Panc1 (cell line): ENCODE measurements around the gene POLR1C. TPM values are rescaled to one million over a fixed set of nuclear protein-coding genes. Genes with fewer than 3 reads are reported as not detected.

Experiments
- ATAC-seq: fragments of 200-7000 bp; cut with Tn5 transposase; 2 replicates; pipeline ENCODE4 v1.9.1; 2020; ENCODE audit warnings: mild to moderate bottlenecking, moderate library complexity
- BruUV-seq: library from RNA; stranded (reverse); fragments of 400-500 nt; replicated peaks from 2 replicates; lab custom pipeline; 2021; lab: Mats Ljungman, UMichigan
- CTCF ChIA-PET: fragments of 300-600 bp; sonication (Branson Sonifier 250); formaldehyde crosslinking; loops from one replicate; lab custom pipeline; 2022; ENCODE audit warnings: antibody characterized with exemption; lab: Charles Lee
- POLR2A ChIA-PET: fragments of 300-600 bp; sonication (Branson Sonifier 250); formaldehyde crosslinking; loops from one replicate; lab custom pipeline; 2022; ENCODE audit warnings: antibody characterized with exemption; lab: Charles Lee
- DNase-seq: peaks from one replicate; pipeline ENCODE4 v3.0.0-alpha.2; 2010; ENCODE audit warnings: low read depth, low spot score
- H3K27ac ChIP-seq: 2 replicates; pipeline ENCODE4 v1.5.1; 2011; ENCODE audit warnings: mild to moderate bottlenecking, low read length, inconsistent platforms
- H3K27me3 ChIP-seq: fragments of 200-500 bp; sonication (Bioruptor generic); 2 replicates; pipeline ENCODE4 v1.6.0; 2014; ENCODE audit warnings: low read length, inconsistent platforms; ENCODE audit not compliant: control insufficient read depth, insufficient read depth
- H3K36me3 ChIP-seq: fragments of 200-500 bp; sonication (Bioruptor generic); 2 replicates; pipeline ENCODE4 v1.5.1; 2014; ENCODE audit warnings: inconsistent platforms, mild to moderate bottlenecking, low read length, moderate library complexity; ENCODE audit not compliant: control insufficient read depth, insufficient read depth
- H3K4me1 ChIP-seq: 2 replicates; pipeline ENCODE4 v1.5.1; 2011; ENCODE audit warnings: inconsistent platforms, mild to moderate bottlenecking, low read length, moderate library complexity; ENCODE audit not compliant: control insufficient read depth, insufficient read depth
- H3K4me3 ChIP-seq, 2 experiments: 2 replicates each; pipeline ENCODE4 v1.5.1; 2011 to 2012; ENCODE audit warnings: low read depth in 2 of 2, low read length in 2 of 2, mild to moderate bottlenecking in 2 of 2, inconsistent platforms in 1 of 2, moderate library complexity in 1 of 2
- H3K9me3 ChIP-seq: fragments of 200-500 bp; sonication (Bioruptor generic); 2 replicates; pipeline ENCODE4 v1.5.1; 2014; ENCODE audit warnings: low read depth, mild to moderate bottlenecking, inconsistent platforms, low read length, moderate library complexity; ENCODE audit not compliant: control insufficient read depth, insufficient read depth
- CTCF ChIP-seq: fragments of 450-650 bp; IDR thresholded peaks from 2 replicates; pipeline ENCODE4 v1.5.1; 2017; ENCODE audit warnings: mild to moderate bottlenecking
- POLR2AphosphoS5 ChIP-seq: IDR thresholded peaks from 2 replicates; pipeline ENCODE4 v1.6.1; 2012; ENCODE audit warnings: mild to moderate bottlenecking, low read depth, low read length, moderate library complexity
- SIN3A ChIP-seq: IDR thresholded peaks from 2 replicates; pipeline ENCODE4 v1.6.1; 2012; ENCODE audit warnings: low read depth, mild to moderate bottlenecking, low read length, moderate library complexity, borderline replicate concordance; ENCODE audit not compliant: insufficient read depth
- TCF7L2 ChIP-seq: IDR thresholded peaks from 2 replicates; pipeline ENCODE4 v1.6.1; 2011; ENCODE audit warnings: mild to moderate bottlenecking, low read depth, low read length, inconsistent platforms
- in situ Hi-C: cut with HindIII; loops from 2 replicates; pipeline ENCODE4 v1.10.0; 2016; ENCODE audit warnings: low sequenced_read_pairs, low pct_unique_long_range_greater_than_20kb
- intact Hi-C: fragments of 100-400 bp; cut with micrococcal nuclease; formaldehyde crosslinking; loops from one replicate; pipeline ENCODE4 v1.10.0; 2022; ENCODE audit not compliant: unreplicated experiment
- total RNA-seq: library from RNA; stranded (reverse); gene quantifications from one replicate; pipeline ENCODE4 v1.2.1, GENCODE V29; 2021; ENCODE audit not compliant: unreplicated experiment
- TF ChIP-seq, protein P1 (sequence below), 2 experiments: IDR thresholded peaks; 2 replicates each; pipeline ENCODE4 v1.6.1; 2011 to 2012; ENCODE audit warnings: low read depth in 2 of 2, control low read depth in 1 of 2, low read length in 1 of 2, mild to moderate bottlenecking in 1 of 2, moderate library complexity in 1 of 2; ENCODE audit not compliant: insufficient read depth in 1 of 2

The POLR1C gene
- total RNA-seq, 1 experiment from 2014 or later = 65.1 TPM

DNA sequence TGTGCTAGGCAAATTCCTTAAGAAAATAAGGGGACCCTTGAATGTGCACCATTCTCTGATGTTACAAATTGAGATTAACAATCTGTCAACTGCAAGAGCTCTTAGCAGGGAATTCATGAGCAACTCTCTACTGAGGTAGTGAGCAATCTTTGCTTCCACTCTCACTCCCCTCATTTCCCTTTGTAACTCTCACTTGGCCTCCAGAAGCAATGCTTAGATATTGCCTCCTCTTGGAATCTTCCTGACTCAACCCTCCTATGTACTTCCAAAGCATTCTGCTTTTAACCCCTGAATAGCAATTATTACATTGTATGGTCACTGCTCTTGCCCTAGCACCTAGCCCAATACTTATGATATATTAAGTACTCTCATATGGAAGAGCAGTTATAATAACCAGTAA, 42.4 kb downstream of the POLR1C start:
- no peak for DNase-seq
- no peaks in the 10 kb centered on the region for H3K27me3 ChIP-seq
- no peak overlapping the region for H3K27ac ChIP-seq
- no peaks in the 10 kb centered on the region for H3K9me3 ChIP-seq
- POLR2A ChIA-PET = no interaction called here
- BruUV-seq = TSS peak; percentile 12
- no peak overlapping the region for H3K4me3 ChIP-seq
- ATAC-seq = 0 out of 2 replicates have a peak, but pooled peaks have one; percentile 21
- CTCF ChIA-PET = no interaction called here
- TF ChIP-seq, protein P1, sequence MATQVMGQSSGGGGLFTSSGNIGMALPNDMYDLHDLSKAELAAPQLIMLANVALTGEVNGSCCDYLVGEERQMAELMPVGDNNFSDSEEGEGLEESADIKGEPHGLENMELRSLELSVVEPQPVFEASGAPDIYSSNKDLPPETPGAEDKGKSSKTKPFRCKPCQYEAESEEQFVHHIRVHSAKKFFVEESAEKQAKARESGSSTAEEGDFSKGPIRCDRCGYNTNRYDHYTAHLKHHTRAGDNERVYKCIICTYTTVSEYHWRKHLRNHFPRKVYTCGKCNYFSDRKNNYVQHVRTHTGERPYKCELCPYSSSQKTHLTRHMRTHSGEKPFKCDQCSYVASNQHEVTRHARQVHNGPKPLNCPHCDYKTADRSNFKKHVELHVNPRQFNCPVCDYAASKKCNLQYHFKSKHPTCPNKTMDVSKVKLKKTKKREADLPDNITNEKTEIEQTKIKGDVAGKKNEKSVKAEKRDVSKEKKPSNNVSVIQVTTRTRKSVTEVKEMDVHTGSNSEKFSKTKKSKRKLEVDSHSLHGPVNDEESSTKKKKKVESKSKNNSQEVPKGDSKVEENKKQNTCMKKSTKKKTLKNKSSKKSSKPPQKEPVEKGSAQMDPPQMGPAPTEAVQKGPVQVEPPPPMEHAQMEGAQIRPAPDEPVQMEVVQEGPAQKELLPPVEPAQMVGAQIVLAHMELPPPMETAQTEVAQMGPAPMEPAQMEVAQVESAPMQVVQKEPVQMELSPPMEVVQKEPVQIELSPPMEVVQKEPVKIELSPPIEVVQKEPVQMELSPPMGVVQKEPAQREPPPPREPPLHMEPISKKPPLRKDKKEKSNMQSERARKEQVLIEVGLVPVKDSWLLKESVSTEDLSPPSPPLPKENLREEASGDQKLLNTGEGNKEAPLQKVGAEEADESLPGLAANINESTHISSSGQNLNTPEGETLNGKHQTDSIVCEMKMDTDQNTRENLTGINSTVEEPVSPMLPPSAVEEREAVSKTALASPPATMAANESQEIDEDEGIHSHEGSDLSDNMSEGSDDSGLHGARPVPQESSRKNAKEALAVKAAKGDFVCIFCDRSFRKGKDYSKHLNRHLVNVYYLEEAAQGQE (IDR thresholded peaks at IDR 0.05; ENCODE audit: insufficient read depth in 1 of 2, low read depth in 2 of 2, low read length in 1 of 2) = no peak
- TF ChIP-seq SIN3A = no peak
- intact Hi-C loops (no loop called here), in situ Hi-C loops (no loop called here)
- H3K36me3 ChIP-seq = peaks cover 54% of the 10 kb centered on the region
- no peaks in the 10 kb centered on the region for H3K4me1 ChIP-seq

- DNase-seq = no peak
- TF ChIP-seq TCF7L2 (no peak), CTCF (no peak), SIN3A (no peak), POLR2AphosphoS5 (no peak)
- TF ChIP-seq, protein P1 (IDR thresholded peaks at IDR 0.05; ENCODE audit: insufficient read depth in 1 of 2, low read depth in 2 of 2, low read length in 1 of 2) = no peak
- BruUV-seq = no TSS peak
- CTCF ChIA-PET = no interaction called here
- peaks cover 38% of the 10 kb centered on the region for H3K36me3 ChIP-seq
- H3K27ac ChIP-seq = no peak overlapping the region
- H3K9me3 ChIP-seq = no peaks in the 10 kb centered on the region
- no peak overlapping the region for H3K4me3 ChIP-seq
- no peaks in the 10 kb centered on the region; the same call in 1 of the 2 replicates for H3K4me1 ChIP-seq
- intact Hi-C loops = no loop called here
- ATAC-seq = no peak
- in situ Hi-C loops = no loop called here
- no peaks in the 10 kb centered on the region for H3K27me3 ChIP-seq
- POLR2A ChIA-PET = no interaction called here
Measured at GRCh38 chr6:43570876-43571441, 54.1 kb downstream of the POLR1C start.

Other genes with a start within 250 kb of the POLR1C start
- not detected for gene SLC22A7, start 218.8 kb upstream of the POLR1C start, total RNA-seq
- 0.64 TPM for gene CRIP3, start 208.3 kb upstream of the POLR1C start, total RNA-seq
- gene ZNF318, start 147.4 kb upstream of the POLR1C start, total RNA-seq = 28.0 TPM
- 52.7 TPM for gene ABCC10, start 89.5 kb upstream of the POLR1C start, total RNA-seq
- 19.1 TPM for gene DLK2, start 61.5 kb upstream of the POLR1C start, total RNA-seq
- gene TJAP1, start 39.5 kb upstream of the POLR1C start, total RNA-seq = 42.7 TPM
- gene LRRC73, start 6.7 kb upstream of the POLR1C start, total RNA-seq = 2.9 TPM
- 81.8 TPM for gene YIPF3, start 163 bp upstream of the POLR1C start, total RNA-seq
- gene XPO5, start 58.9 kb downstream of the POLR1C start, total RNA-seq = 86.4 TPM
- gene POLH, start 59.1 kb downstream of the POLR1C start, total RNA-seq = 28.4 TPM
- 59.4 TPM for gene GTPBP2, start 112.2 kb downstream of the POLR1C start, total RNA-seq
- 44.2 TPM for gene MAD2L1BP, start 118.8 kb downstream of the POLR1C start, total RNA-seq
- 0.28 TPM for gene RSPH9, start 127.9 kb downstream of the POLR1C start, total RNA-seq
- 45.8 TPM for gene MRPS18A, start 170.7 kb downstream of the POLR1C start, total RNA-seq